ENCODE data around the gene MRPL27. TPM values are rescaled to one million over a fixed set of nuclear protein-coding genes. Genes with fewer than 3 reads are reported as not detected.

Gene MRPL27
- total RNA-seq, 2 experiments from 2014 or later = 13.7 to 14.8 TPM

GRCh38 chr17:50347117-50347893 is 25.7 kb downstream of the MRPL27 start:
- DNase-seq = peak in 2 of 14 experiments; percentile 18 to 49
- peak overlapping the region; percentile 85 for H3K4me3 ChIP-seq (ENCODE audit: low read length)
- intact Hi-C loops (cut with DNase I, micrococcal nuclease) = loop anchor here in 1 of 2 experiments (2.0 kb wide), 1 partner anchor 49 kb away; the partner anchor contains the start of gene LRRC59

GRCh38 chr17:50346313-50347116 is 26.5 kb downstream of the MRPL27 start:
- H3K4me3 ChIP-seq (ENCODE audit: low read length) = peak overlapping the region; percentile 85
- no peaks in the 10 kb centered on the region for H3K36me3 ChIP-seq (ENCODE audit: insufficient read depth, low read length)
- H3K4me1 ChIP-seq (ENCODE audit: insufficient read depth, low read length) = peaks cover 28% of the 10 kb centered on the region
- intact Hi-C loops (cut with DNase I, micrococcal nuclease) = loop anchor here in 1 of 2 experiments (1.0 to 2.0 kb wide), 2 partner anchors 26 to 50 kb away; partner anchors contain the start of gene LRRC59
- Mint-ChIP-seq H3K27me3 (no peaks in the 10 kb centered on the region), H3K4me1 (ENCODE audit: low read depth) (peaks cover 39% of the 10 kb centered on the region), H3K36me3 (ENCODE audit: low read depth) (peaks cover 5% of the 10 kb centered on the region), H3K9me3 (no peaks in the 10 kb centered on the region), H3K4me3 (peak overlapping the region; percentile 89), H3K27ac (peak overlapping the region; percentile 76)
- POLR2A ChIA-PET = interaction anchor here (0.6 to 4.1 kb wide), 9 partner anchors 9 to 519 kb away, joined by 3 to 33 read pairs (median 6); partner anchors contain the start of genes ACSF2, EME1, LRRC59 and MRPL27
- H3K27me3 ChIP-seq (ENCODE audit: control insufficient read depth in 1 of 2, insufficient read depth in 2 of 2, low read length in 2 of 2) = no peaks in the 10 kb centered on the region
- ATAC-seq (ENCODE audit: poor library complexity) = peak; percentile 65
- CTCF ChIA-PET = interaction anchor here (0.7 to 2.8 kb wide), 4 partner anchors 15 to 133 kb away, joined by 3 to 12 read pairs (median 3); partner anchors contain the start of genes LRRC59 and RSAD1
- DNase-seq = peak in 4 of 14 experiments; percentile 24 to 64 (median 48)
- no peak for TF ChIP-seq CTCF (IDR thresholded peaks at IDR 0.05)
- peak overlapping the region; percentile 53 to 65 for H3K27ac ChIP-seq (ENCODE audit: low read depth in 1 of 2, low read length in 2 of 2)
- H3K9me3 ChIP-seq (ENCODE audit: control insufficient read depth in 1 of 2, insufficient read depth in 1 of 2, low read length in 2 of 2) = no peaks in the 10 kb centered on the region

More at GRCh38 chr17:50347117-50347893, 25.7 kb downstream of the MRPL27 start:
- Mint-ChIP-seq H3K27ac (peak overlapping the region; percentile 76), H3K9me3 (no peaks in the 10 kb centered on the region), H3K4me1 (ENCODE audit: low read depth) (peaks cover 42% of the 10 kb centered on the region), H3K4me3 (peak overlapping the region; percentile 89), H3K27me3 (no peaks in the 10 kb centered on the region), H3K36me3 (ENCODE audit: low read depth) (peaks cover 13% of the 10 kb centered on the region)
- H3K27me3 ChIP-seq (ENCODE audit: control insufficient read depth in 1 of 2, insufficient read depth in 2 of 2, low read length in 2 of 2) = no peaks in the 10 kb centered on the region
- no peaks in the 10 kb centered on the region for H3K36me3 ChIP-seq (ENCODE audit: insufficient read depth, low read length)
- peak overlapping the region; percentile 53 to 65 for H3K27ac ChIP-seq (ENCODE audit: low read depth in 1 of 2, low read length in 2 of 2)
- no peak for TF ChIP-seq CTCF (IDR thresholded peaks at IDR 0.05)
- POLR2A ChIA-PET = interaction anchor here (1.5 to 4.1 kb wide), 5 partner anchors 15 to 519 kb away, joined by 5 to 33 read pairs (median 14); partner anchors contain the start of genes ACSF2, EME1, LRRC59 and MRPL27
- no peak for ATAC-seq (ENCODE audit: poor library complexity)
- peaks cover 28% of the 10 kb centered on the region for H3K4me1 ChIP-seq (ENCODE audit: insufficient read depth, low read length)
- no peaks in the 10 kb centered on the region for H3K9me3 ChIP-seq (ENCODE audit: control insufficient read depth in 1 of 2, insufficient read depth in 1 of 2, low read length in 2 of 2)
- CTCF ChIA-PET = interaction anchor here (2.8 kb wide), 1 partner anchor 15 kb away, joined by 12 read pairs; no protein-coding TSS in a partner anchor
